B cell (primary cell): ENCODE measurements around the gene RPRD1B. TPM values are rescaled to one million over a fixed set of nuclear protein-coding genes. Genes with fewer than 3 reads are reported as not detected.

ENCODE experiments used
- ATAC-seq: fragments of 200-7000 bp; cut with Tn5 transposase; one replicate; pipeline ENCODE4 v1.10.0; 2021; ENCODE audit warnings: low read depth, mild to moderate bottlenecking, moderate number of reproducible peaks, moderate library complexity
- CTCF ChIA-PET: fragments of 350-600 bp; sonication (Branson Sonifier 250); formaldehyde crosslinking; loops from one replicate; lab custom pipeline; 2021; ENCODE audit warnings: antibody characterized with exemption, inconsistent platforms; lab: Charles Lee
- POLR2A ChIA-PET: fragments of 350-600 bp; sonication (Branson Sonifier 250); formaldehyde crosslinking; loops from one replicate; lab custom pipeline; 2021; ENCODE audit warnings: antibody characterized with exemption; lab: Charles Lee
- DNase-seq: peaks from one replicate; pipeline ENCODE4 v3.0.0; 2013
- H2AFZ ChIP-seq: 2 replicates; pipeline ENCODE4 v1.6.1; 2012; ENCODE audit warnings: mild to moderate bottlenecking, low read depth, low read length; ENCODE audit not compliant: insufficient read depth, poor library complexity, severe bottlenecking
- H3K27ac ChIP-seq, 2 donors: 1 replicate in 1 of 2; 2 replicates in 1 of 2; pipeline ENCODE4 v1.5.1; 2012 to 2013; ENCODE audit warnings: low read length in 2 of 2, mild to moderate bottlenecking in 2 of 2, moderate library complexity in 1 of 2
- H3K27me3 ChIP-seq, 4 experiments: fragments of 200-600 bp in 1 of 4; sonication (generic) in 1 of 4; replicated peaks in 1 of 4; 1 replicate in 2 of 4; 2 replicates in 2 of 4; pipeline versions ENCODE4 v1.6.1 to v1.7.0; 2013 to 2016; ENCODE audit warnings: low read length in 3 of 4, mild to moderate bottlenecking in 2 of 4, mixed read lengths in 1 of 4, moderate library complexity in 1 of 4; ENCODE audit not compliant: insufficient read depth in 4 of 4, control insufficient read depth in 3 of 4; ENCODE audit errors: control extremely low read depth in 1 of 4
- H3K36me3 ChIP-seq, 2 experiments: replicated peaks in 1 of 2; 1 replicate in 1 of 2; 2 replicates in 1 of 2; pipeline versions ENCODE4 v1.6.1 to v1.7.1; 2013; ENCODE audit warnings: low read length in 1 of 2; ENCODE audit not compliant: insufficient read depth in 2 of 2, control insufficient read depth in 1 of 2; ENCODE audit errors: control extremely low read depth in 1 of 2, extremely low read depth in 1 of 2
- H3K4me1 ChIP-seq, 2 donors: fragments of 200-600 bp in 1 of 2; sonication (generic) in 1 of 2; 1 replicate in 1 of 2; 2 replicates in 1 of 2; pipeline versions ENCODE4 v1.5.1 to v1.6.1; 2013 to 2017; ENCODE audit warnings: low read length in 2 of 2; ENCODE audit not compliant: control insufficient read depth in 2 of 2, insufficient read depth in 2 of 2
- H3K4me2 ChIP-seq: replicated peaks from 2 replicates; pipeline ENCODE3; 2012; ENCODE audit warnings: mild to moderate bottlenecking, low read depth, low read length; ENCODE audit not compliant: poor library complexity, severe bottlenecking
- H3K4me3 ChIP-seq, 5 experiments: fragments of 200-600 bp in 1 of 5; sonication (generic) in 1 of 5; 1 replicate in 3 of 5; 2 replicates in 2 of 5; pipeline versions ENCODE4 v1.5.1 to v1.7.0; 2011 to 2016; ENCODE audit warnings: low read length in 4 of 5, mild to moderate bottlenecking in 4 of 5, low read depth in 2 of 5, control low read depth in 1 of 5, moderate library complexity in 1 of 5; ENCODE audit not compliant: insufficient read depth in 1 of 5; ENCODE audit errors: control extremely low read depth in 1 of 5, extremely low read depth in 1 of 5
- H3K79me2 ChIP-seq: fragments of 200-600 bp; sonication (generic); one replicate; pipeline ENCODE4 v1.6.0; 2016; ENCODE audit warnings: low read length; ENCODE audit not compliant: control insufficient read depth, insufficient read depth
- H3K9ac ChIP-seq: fragments of 200-600 bp; sonication (generic); 2 replicates; pipeline ENCODE4 v1.6.1; 2017; ENCODE audit warnings: mild to moderate bottlenecking, low read length, moderate library complexity
- H3K9me3 ChIP-seq, 3 donors: one replicate each; pipeline versions ENCODE4 v1.6.1 to v1.7.1; 2013; ENCODE audit warnings: low read length in 2 of 3; ENCODE audit not compliant: control insufficient read depth in 2 of 3, insufficient read depth in 1 of 3; ENCODE audit errors: control extremely low read depth in 1 of 3
- H4K20me1 ChIP-seq: 2 replicates; pipeline ENCODE4 v1.6.0; 2012; ENCODE audit warnings: mild to moderate bottlenecking, low read length; ENCODE audit not compliant: insufficient read depth, control insufficient read depth, poor library complexity, severe bottlenecking
- H3K27ac Mint-ChIP-seq: one replicate; pipeline ENCODE4 v1.8.0; 2021; ENCODE audit warnings: mixed read lengths
- H3K27me3 Mint-ChIP-seq: one replicate; pipeline ENCODE4 v1.8.0; 2021; ENCODE audit warnings: mixed read lengths
- H3K4me1 Mint-ChIP-seq: one replicate; pipeline ENCODE4 v1.8.0; 2021; ENCODE audit warnings: mixed read lengths
- H3K4me3 Mint-ChIP-seq: one replicate; pipeline ENCODE4 v1.8.0; 2021; ENCODE audit warnings: mixed read lengths
- H3K9me3 Mint-ChIP-seq: one replicate; pipeline ENCODE4 v1.8.0; 2022; ENCODE audit warnings: mixed read lengths; ENCODE audit not compliant: insufficient read depth
- EZH2 ChIP-seq: IDR thresholded peaks from 2 replicates; pipeline ENCODE4 v1.6.1; 2012; ENCODE audit warnings: borderline replicate concordance, low read depth, mild to moderate bottlenecking, moderate library complexity, low read length; ENCODE audit not compliant: insufficient read depth, poor library complexity, severe bottlenecking
- WGBS: methylation state at CpG from one replicate; pipeline ENCODE4 v1.1.5; 2013; ENCODE audit warnings: missing lambda C conversion rate; ENCODE audit not compliant: insufficient coverage; 5-methylcytosine and 5-hydroxymethylcytosine counted together
- intact Hi-C: fragments of 100-400 bp; cut with micrococcal nuclease; formaldehyde crosslinking; loops from one replicate; pipeline ENCODE4 v1.10.0; 2022
- polyA plus RNA-seq: library from polyadenylated mRNA; depleted of rRNA; stranded (reverse); fragments of >200 nt; gene quantifications from 2 replicates; pipeline ENCODE4 v1.2.3, GENCODE V29; 2012
- total RNA-seq, 2 donors: library from RNA; stranded (reverse); fragments of 120-200 nt in 1 of 2; gene quantifications; 1 replicate in 1 of 2; 2 replicates in 1 of 2; pipeline versions ENCODE4 v1.2.3 to v1.2.4, GENCODE V29; 2013 to 2022
- TF ChIP-seq, protein P1 (sequence below): fragments of 200-600 bp; IDR thresholded peaks from one replicate; pipeline ENCODE4 v1.8.0; 2022; ENCODE audit warnings: antibody characterized with exemption, mild to moderate bottlenecking

Gene RPRD1B
- total and polyA plus RNA-seq, 2 donors (not counting 1 experiment from before 2014, with no cell fraction given) = 6.0 to 54.9 TPM

- peak; percentile 52 for ATAC-seq
- 31% methylated on average over 21 of the region's 28 CpGs for WGBS
- H3K4me1 ChIP-seq = peaks cover 35 to 45% of the 10 kb centered on the region in 2 donors
These were observed 789 bp upstream of the RPRD1B start for GRCh38 chr20:38032585-38033329.

More at GRCh38 chr20:38032585-38033329, 789 bp upstream of the RPRD1B start:
- Mint-ChIP-seq H3K4me3 (peak overlapping the region; percentile 95), H3K4me1 (peaks cover 79% of the 10 kb centered on the region), H3K27me3 (no peaks in the 10 kb centered on the region), H3K27ac (peak overlapping the region; percentile 92), H3K9me3 (peaks cover 3% of the 10 kb centered on the region)
- no peak for TF ChIP-seq EZH2
- TF ChIP-seq, protein P1, sequence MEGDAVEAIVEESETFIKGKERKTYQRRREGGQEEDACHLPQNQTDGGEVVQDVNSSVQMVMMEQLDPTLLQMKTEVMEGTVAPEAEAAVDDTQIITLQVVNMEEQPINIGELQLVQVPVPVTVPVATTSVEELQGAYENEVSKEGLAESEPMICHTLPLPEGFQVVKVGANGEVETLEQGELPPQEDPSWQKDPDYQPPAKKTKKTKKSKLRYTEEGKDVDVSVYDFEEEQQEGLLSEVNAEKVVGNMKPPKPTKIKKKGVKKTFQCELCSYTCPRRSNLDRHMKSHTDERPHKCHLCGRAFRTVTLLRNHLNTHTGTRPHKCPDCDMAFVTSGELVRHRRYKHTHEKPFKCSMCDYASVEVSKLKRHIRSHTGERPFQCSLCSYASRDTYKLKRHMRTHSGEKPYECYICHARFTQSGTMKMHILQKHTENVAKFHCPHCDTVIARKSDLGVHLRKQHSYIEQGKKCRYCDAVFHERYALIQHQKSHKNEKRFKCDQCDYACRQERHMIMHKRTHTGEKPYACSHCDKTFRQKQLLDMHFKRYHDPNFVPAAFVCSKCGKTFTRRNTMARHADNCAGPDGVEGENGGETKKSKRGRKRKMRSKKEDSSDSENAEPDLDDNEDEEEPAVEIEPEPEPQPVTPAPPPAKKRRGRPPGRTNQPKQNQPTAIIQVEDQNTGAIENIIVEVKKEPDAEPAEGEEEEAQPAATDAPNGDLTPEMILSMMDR = no peak
- Histone ChIP-seq H3K4me2 (peak overlapping the region; percentile 82), H3K27me3 (no peaks in the 10 kb centered on the region), H3K4me3 (peak overlapping the region; percentile 84 to 98 (median 87)), H3K27ac (peak overlapping the region; percentile 87 to 90), H3K36me3 (peaks cover 0 to 3% of the 10 kb centered on the region in 2 experiments), H3K79me2 (peaks cover 100% of the 10 kb centered on the region), H2AFZ (peak overlapping the region; percentile 90), H3K9ac (peak overlapping the region; percentile 86), H4K20me1 (peaks cover 9% of the 10 kb centered on the region), H3K9me3 (no peaks in the 10 kb centered on the region)
- ChIA-PET CTCF (interaction anchor here (0.6 to 1.9 kb wide), 7 partner anchors 10 to 189 kb away, joined by 3 to 10 read pairs (median 4); no protein-coding TSS in a partner anchor), POLR2A (interaction anchor here (0.6 kb wide), 1 partner anchor 666 kb away, joined by 4 read pairs; no protein-coding TSS in a partner anchor)
- DNase-seq = no peak
- intact Hi-C loops = loop anchor here (1.0 to 10.0 kb wide), 5 partner anchors 44 to 738 kb away; partner anchors contain the start of genes CTNNBL1 and SNHG17
